Gastroesophageal sphincter (tissue), 3 donors: ENCODE data around the gene CASTOR2.

ENCODE experiments used
- CTCF ChIP-seq, 4 experiments: fragments of 200-600 bp in 2 of 4; fragments of 450-650 bp in 2 of 4; sonication (generic) in 1 of 4; IDR thresholded peaks; one replicate each; pipeline ENCODE4 v1.5.1; 2017 to 2019; ENCODE audit warnings: antibody characterized with exemption in 4 of 4, mild to moderate bottlenecking in 2 of 4, moderate library complexity in 2 of 4
- EP300 ChIP-seq: sonication (generic); formaldehyde crosslinking; IDR thresholded peaks from one replicate; pipeline ENCODE4 v1.6.1; 2017; ENCODE audit warnings: antibody characterized with exemption, mild to moderate bottlenecking
- POLR2A ChIP-seq, 2 donors: fragments of 450-650 bp; IDR thresholded peaks; one replicate each; pipeline ENCODE4 v1.6.1; 2017; ENCODE audit warnings: antibody characterized with exemption in 2 of 2, mild to moderate bottlenecking in 2 of 2, moderate library complexity in 1 of 2

DNA sequence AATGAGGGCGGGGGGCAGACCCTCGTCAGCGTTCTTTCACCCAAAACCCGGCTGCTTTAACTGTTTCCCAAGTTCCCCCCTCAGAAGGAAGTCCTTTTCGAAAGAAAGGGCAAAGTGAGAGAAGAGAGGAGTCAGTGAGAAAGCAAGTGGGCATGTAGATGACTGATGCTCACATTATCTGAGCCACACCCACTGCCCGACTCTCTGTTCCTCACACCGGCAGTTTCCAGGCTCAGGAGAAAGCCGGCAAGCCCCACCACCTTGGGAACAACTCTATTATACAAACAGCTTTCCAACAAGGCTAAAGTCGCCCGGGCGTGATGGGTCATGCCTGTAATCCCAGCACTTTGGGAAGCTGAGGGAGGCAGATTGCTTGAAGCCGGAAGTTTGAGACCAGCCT lies 86.0 kb downstream of the CASTOR2 start:
- TF ChIP-seq EP300: no peak
- TF ChIP-seq CTCF (IDR thresholded peaks at IDR 0.05): no peak
- TF ChIP-seq POLR2A (IDR thresholded peaks at IDR 0.05): no peak
